HepG2 (cell line): ENCODE measurements around the gene ZFAND2B. TPM values are rescaled to one million over a fixed set of nuclear protein-coding genes. Genes with fewer than 3 reads are reported as not detected.
A peak's percentile ranks its signal among the peaks of the same experiment; 100 is the strongest.

Experiments used
- ADNP ChIP-seq: sonication (generic); formaldehyde crosslinking; IDR thresholded peaks from 2 replicates; pipeline ENCODE4 v1.4.0; 2020; ENCODE audit warnings: missing genetic modification reagents
- CEBPB ChIP-seq: IDR thresholded peaks from 2 replicates; pipeline ENCODE4 v1.6.1; 2011; ENCODE audit warnings: low read depth, low read length, improper control_type of control experiment, borderline replicate concordance
- EHMT2 ChIP-seq: fragments of 200-600 bp; sonication (generic); IDR thresholded peaks from 2 replicates; pipeline ENCODE4 v1.7.0; 2017; ENCODE audit warnings: antibody characterized with exemption, low read depth, low read length, borderline replicate concordance
- ELF4 ChIP-seq: sonication (generic); formaldehyde crosslinking; IDR thresholded peaks from 2 replicates; pipeline ENCODE4 v1.5.0; 2020; ENCODE audit warnings: missing genetic modification reagents, mild to moderate bottlenecking, moderate library complexity, borderline replicate concordance
- FOXA3 ChIP-seq: IDR thresholded peaks from 2 replicates; pipeline ENCODE4 v1.6.1; 2016; ENCODE audit warnings: missing genetic modification reagents, missing compliant biosample characterization
- HMG20A ChIP-seq: IDR thresholded peaks from 2 replicates; pipeline ENCODE4 v1.6.1; 2016; ENCODE audit warnings: borderline replicate concordance
- KDM2A ChIP-seq: sonication (generic); formaldehyde crosslinking; IDR thresholded peaks from 2 replicates; pipeline ENCODE4 v1.4.0; 2020; ENCODE audit warnings: low read depth, missing genetic modification reagents, borderline replicate concordance
- MAF1 ChIP-seq: sonication (generic); formaldehyde crosslinking; IDR thresholded peaks from 2 replicates; pipeline ENCODE4 v1.5.0; 2020; ENCODE audit warnings: missing genetic modification reagents, borderline replicate concordance
- MED8 ChIP-seq: sonication (generic); formaldehyde crosslinking; IDR thresholded peaks from 2 replicates; pipeline ENCODE4 v1.8.1; 2023; ENCODE audit warnings: mild to moderate bottlenecking, missing genetic modification reagents; ENCODE audit not compliant: insufficient replicate concordance
- MIXL1 ChIP-seq: IDR thresholded peaks from 2 replicates; pipeline ENCODE4 v1.6.1; 2016
- MTA1 ChIP-seq: sonication (generic); formaldehyde crosslinking; IDR thresholded peaks from 2 replicates; pipeline ENCODE4 v1.4.0; 2020; ENCODE audit warnings: missing genetic modification reagents, mild to moderate bottlenecking, borderline replicate concordance
- MTF1 ChIP-seq: sonication (generic); formaldehyde crosslinking; IDR thresholded peaks from 2 replicates; pipeline ENCODE4 v1.5.0; 2020; ENCODE audit warnings: missing genetic modification reagents
- MYNN ChIP-seq: sonication (generic); formaldehyde crosslinking; IDR thresholded peaks from 2 replicates; pipeline ENCODE4 v1.4.0; 2020; ENCODE audit warnings: mild to moderate bottlenecking, low read depth, missing genetic modification reagents
- SP2 ChIP-seq: sonication (generic); formaldehyde crosslinking; IDR thresholded peaks from 2 replicates; pipeline ENCODE4 v1.5.1; 2020; ENCODE audit warnings: mild to moderate bottlenecking, missing genetic modification reagents
- ZFP36 ChIP-seq: fragments of 150-350 bp; IDR thresholded peaks from 2 replicates; pipeline ENCODE4 v1.6.1; 2018; ENCODE audit warnings: borderline replicate concordance, low read length, low read depth; ENCODE audit not compliant: partially characterized antibody
- ZKSCAN1 ChIP-seq: fragments of 150-350 bp; IDR thresholded peaks from 2 replicates; pipeline ENCODE4 v1.6.1; 2014; ENCODE audit warnings: low read length
- ZNF614 ChIP-seq: IDR thresholded peaks from 2 replicates; pipeline ENCODE4 v1.6.1; 2018; ENCODE audit warnings: missing biosample characterization, missing genetic modification reagents, inconsistent platforms, borderline replicate concordance
- polyA plus RNA-seq, 8 experiments: library from polyadenylated mRNA; depleted of rRNA in 3 of 8; stranded (reverse) in 7 of 8; unstranded in 1 of 8; fragments of >200 nt; fragmentation: Illumina TruSeq in 4 of 8; extraction: Trizol in 4 of 8; gene quantifications; 2 replicates each; pipeline versions ENCODE4 v1.2.1 to v1.2.3, GENCODE V29; 2011 to 2016; ENCODE audit warnings: low read depth in 4 of 8, missing spikeins in 1 of 8, mixed read lengths in 1 of 8; ENCODE audit not compliant: insufficient read depth in 1 of 8
- total RNA-seq, 5 experiments: library from RNA; depleted of rRNA; stranded (reverse); fragments of >200 nt; fragmentation: Illumina TruSeq; extraction: Trizol; gene quantifications; 2 replicates each; pipeline ENCODE4 v1.2.3, GENCODE V29; 2016; ENCODE audit warnings: low read depth in 1 of 5
- TF ChIP-seq, protein P1 (sequence below): sonication (generic); formaldehyde crosslinking; IDR thresholded peaks from 2 replicates; pipeline ENCODE4 v1.4.0; 2020; ENCODE audit warnings: missing genetic modification reagents, borderline replicate concordance
- TF ChIP-seq, protein P2 (sequence below), 2 experiments: fragments of 450-650 bp in 1 of 2; sonication (generic) in 1 of 2; formaldehyde crosslinking; IDR thresholded peaks; 2 replicates each; pipeline versions ENCODE4 v1.5.0 to v1.8.0; 2020 to 2022; ENCODE audit warnings: mild to moderate bottlenecking in 1 of 2, missing genetic modification reagents in 1 of 2
- TF ChIP-seq, protein P3 (sequence below): sonication (generic); formaldehyde crosslinking; IDR thresholded peaks from 2 replicates; pipeline ENCODE4 v1.4.0; 2020; ENCODE audit warnings: missing genetic modification reagents
- TF ChIP-seq, protein P4 (sequence below): sonication (generic); formaldehyde crosslinking; IDR thresholded peaks from 2 replicates; pipeline ENCODE4 v1.8.1; 2023; ENCODE audit warnings: missing genetic modification reagents, mild to moderate bottlenecking, borderline replicate concordance

ZFAND2B gene
- total and polyA plus RNA-seq, 2 of the 13 experiments (the other 11 are each of a cell fraction or from before 2014, with no cell fraction given): 53.3 to 115 TPM

DNA sequence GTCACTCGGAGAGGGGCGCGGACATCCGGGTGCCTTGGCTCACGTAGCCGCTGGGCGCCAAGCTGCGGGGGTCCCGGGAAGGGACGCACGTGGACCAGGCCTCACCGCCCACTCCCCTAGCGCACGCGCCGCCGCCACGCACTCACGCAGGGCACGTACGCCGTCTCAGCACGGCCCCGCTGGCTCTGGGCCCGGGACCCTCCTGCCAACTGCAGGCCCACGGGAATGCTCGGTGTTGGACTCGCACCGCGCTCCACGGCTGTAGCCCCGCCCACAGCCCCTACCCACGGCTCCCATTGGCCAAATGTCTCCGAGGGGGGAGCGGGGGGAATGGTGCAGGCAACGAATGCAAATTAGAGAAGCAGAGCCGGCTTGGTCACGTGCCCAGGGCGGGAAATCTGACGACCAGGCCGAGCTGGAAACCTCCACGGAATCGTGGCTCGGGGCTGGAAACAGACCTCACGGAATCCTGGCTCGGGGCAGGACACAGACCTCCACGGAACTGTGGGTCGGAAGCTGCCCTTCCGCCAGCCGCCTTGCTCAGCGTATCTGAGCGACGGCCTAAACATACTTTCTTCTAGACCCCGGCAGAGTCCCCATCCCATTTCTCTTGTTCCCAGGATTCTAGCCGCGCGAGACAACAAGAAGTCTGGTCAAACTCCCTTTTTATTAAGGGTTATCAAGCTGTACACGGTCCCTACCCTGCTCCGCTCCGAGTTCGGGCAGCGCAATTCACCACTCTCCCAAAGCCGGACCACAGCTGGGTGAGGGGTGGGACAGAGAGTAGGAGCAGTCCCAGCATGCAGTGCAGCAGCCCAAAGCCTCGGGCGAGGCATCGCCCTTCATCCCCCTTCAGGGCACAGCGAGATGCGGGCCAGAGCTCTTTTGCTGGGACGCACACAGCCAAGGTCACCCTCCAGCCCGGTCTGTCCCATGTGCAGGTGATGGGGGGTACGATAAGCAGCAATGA, 12.4 kb downstream of the ZFAND2B start, which contains the start of gene ABCB6 (continued):
- TF ChIP-seq, protein P1, sequence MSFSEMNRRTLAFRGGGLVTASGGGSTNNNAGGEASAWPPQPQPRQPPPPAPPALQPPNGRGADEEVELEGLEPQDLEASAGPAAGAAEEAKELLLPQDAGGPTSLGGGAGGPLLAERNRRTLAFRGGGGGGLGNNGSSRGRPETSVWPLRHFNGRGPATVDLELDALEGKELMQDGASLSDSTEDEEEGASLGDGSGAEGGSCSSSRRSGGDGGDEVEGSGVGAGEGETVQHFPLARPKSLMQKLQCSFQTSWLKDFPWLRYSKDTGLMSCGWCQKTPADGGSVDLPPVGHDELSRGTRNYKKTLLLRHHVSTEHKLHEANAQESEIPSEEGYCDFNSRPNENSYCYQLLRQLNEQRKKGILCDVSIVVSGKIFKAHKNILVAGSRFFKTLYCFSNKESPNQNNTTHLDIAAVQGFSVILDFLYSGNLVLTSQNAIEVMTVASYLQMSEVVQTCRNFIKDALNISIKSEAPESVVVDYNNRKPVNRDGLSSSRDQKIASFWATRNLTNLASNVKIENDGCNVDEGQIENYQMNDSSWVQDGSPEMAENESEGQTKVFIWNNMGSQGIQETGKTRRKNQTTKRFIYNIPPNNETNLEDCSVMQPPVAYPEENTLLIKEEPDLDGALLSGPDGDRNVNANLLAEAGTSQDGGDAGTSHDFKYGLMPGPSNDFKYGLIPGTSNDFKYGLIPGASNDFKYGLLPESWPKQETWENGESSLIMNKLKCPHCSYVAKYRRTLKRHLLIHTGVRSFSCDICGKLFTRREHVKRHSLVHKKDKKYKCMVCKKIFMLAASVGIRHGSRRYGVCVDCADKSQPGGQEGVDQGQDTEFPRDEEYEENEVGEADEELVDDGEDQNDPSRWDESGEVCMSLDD (CRISPR knock-in tag): no peak; the same call in 1 of the 2 replicates
- TF ChIP-seq ELF4 (no peak), KDM2A (peak; percentile 100), MED8 (CRISPR knock-in tag) (peak; percentile 93), MTF1 (CRISPR knock-in tag) (peak; percentile 64; the same call in 1 of the 2 replicates), MYNN (CRISPR knock-in tag) (no peak), MIXL1 (CRISPR knock-in tag) (peak; percentile 73), SP2 (CRISPR knock-in tag) (0 out of 2 replicates have a peak, but pooled peaks have one; percentile 56), FOXA3 (CRISPR knock-in tag) (peak; percentile 71), MTA1 (CRISPR knock-in tag) (peak; percentile 96; the same call in 1 of the 2 replicates), ADNP (CRISPR knock-in tag) (no peak), CEBPB (no peak), HMG20A (0 out of 2 replicates have a peak, but pooled peaks have one; percentile 29), ZKSCAN1 (no peak), MAF1 (CRISPR knock-in tag) (peak; percentile 83), EHMT2 (no peak), ZNF614 (peak; percentile 80), ZFP36 (no peak)
- TF ChIP-seq, protein P2, sequence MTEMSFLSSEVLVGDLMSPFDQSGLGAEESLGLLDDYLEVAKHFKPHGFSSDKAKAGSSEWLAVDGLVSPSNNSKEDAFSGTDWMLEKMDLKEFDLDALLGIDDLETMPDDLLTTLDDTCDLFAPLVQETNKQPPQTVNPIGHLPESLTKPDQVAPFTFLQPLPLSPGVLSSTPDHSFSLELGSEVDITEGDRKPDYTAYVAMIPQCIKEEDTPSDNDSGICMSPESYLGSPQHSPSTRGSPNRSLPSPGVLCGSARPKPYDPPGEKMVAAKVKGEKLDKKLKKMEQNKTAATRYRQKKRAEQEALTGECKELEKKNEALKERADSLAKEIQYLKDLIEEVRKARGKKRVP (CRISPR knock-in tag; IDR thresholded peaks at IDR 0.05): no peak; a peak in 1 of 4 replicates
- TF ChIP-seq, protein P3, sequence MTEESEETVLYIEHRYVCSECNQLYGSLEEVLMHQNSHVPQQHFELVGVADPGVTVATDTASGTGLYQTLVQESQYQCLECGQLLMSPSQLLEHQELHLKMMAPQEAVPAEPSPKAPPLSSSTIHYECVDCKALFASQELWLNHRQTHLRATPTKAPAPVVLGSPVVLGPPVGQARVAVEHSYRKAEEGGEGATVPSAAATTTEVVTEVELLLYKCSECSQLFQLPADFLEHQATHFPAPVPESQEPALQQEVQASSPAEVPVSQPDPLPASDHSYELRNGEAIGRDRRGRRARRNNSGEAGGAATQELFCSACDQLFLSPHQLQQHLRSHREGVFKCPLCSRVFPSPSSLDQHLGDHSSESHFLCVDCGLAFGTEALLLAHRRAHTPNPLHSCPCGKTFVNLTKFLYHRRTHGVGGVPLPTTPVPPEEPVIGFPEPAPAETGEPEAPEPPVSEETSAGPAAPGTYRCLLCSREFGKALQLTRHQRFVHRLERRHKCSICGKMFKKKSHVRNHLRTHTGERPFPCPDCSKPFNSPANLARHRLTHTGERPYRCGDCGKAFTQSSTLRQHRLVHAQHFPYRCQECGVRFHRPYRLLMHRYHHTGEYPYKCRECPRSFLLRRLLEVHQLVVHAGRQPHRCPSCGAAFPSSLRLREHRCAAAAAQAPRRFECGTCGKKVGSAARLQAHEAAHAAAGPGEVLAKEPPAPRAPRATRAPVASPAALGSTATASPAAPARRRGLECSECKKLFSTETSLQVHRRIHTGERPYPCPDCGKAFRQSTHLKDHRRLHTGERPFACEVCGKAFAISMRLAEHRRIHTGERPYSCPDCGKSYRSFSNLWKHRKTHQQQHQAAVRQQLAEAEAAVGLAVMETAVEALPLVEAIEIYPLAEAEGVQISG: peak; percentile 89
- TF ChIP-seq, protein P4, sequence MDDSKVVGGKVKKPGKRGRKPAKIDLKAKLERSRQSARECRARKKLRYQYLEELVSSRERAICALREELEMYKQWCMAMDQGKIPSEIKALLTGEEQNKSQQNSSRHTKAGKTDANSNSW (CRISPR knock-in tag): no peak
